Activated gamma-delta T cell (primary cell): ENCODE measurements around the gene ADGRF5.
"Not testable (repeated sequence)": the region's sequence is repeated elsewhere in the genome, so short reads cannot be mapped to it uniquely, and the experiment has no call there.

Source experiments
- DNase-seq: peaks from one replicate; lab custom pipeline; 2025; lab: John Stamatoyannopoulos, UW

The ADGRF5 gene

DNA sequence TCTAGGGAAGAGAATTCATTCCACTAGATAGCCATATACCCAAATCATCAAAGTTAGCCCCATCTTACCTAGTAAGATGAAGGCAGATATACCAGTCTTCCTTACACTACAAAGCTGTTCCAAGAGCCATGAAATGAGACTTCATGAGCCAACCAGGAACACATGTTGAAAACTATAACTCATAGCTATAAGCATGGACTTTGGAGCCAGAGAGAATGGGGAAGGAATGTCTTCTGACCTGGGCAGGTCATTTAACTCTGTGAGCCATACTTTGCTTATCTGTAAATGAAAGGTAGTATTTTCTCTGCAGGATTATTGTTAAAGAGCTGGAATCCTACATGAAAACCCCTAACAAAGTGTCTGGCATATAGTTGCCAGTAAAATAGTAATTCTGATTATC lies 27.3 kb downstream of the ADGRF5 start:
- DNase-seq: no peak

- no peak for DNase-seq
Measured at GRCh38 chr6:46893648-46894047, 28.1 kb downstream of the ADGRF5 start.

- no peak for DNase-seq
Measured at GRCh38 chr6:46891252-46891795, 30.4 kb downstream of the ADGRF5 start.

- DNase-seq: no peak
Measured at GRCh38 chr6:46888578-46888977, 33.2 kb downstream of the ADGRF5 start.

DNA sequence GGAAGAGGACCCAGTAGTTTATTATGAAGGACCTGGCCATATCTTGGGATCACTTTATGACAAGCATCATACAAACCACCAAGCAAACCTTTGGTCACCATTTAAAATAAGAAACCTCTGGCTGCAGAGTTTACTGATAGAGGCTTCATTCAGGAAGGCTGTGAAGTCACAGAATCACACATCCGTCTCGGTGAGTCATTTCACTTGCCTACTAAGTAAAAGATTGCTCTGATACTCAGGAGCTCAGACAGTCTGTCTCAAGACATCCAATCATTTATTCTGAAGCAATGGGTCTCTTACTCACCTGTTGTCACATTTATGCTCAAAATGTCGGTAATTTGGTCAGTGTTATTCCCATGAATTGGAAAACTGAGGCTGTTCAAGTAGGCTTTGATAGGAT lies 33.7 kb downstream of the ADGRF5 start:
- DNase-seq: no peak

GRCh38 chr6:46882645-46883044 lies 39.1 kb downstream of the ADGRF5 start:
- DNase-seq: no peak

DNA sequence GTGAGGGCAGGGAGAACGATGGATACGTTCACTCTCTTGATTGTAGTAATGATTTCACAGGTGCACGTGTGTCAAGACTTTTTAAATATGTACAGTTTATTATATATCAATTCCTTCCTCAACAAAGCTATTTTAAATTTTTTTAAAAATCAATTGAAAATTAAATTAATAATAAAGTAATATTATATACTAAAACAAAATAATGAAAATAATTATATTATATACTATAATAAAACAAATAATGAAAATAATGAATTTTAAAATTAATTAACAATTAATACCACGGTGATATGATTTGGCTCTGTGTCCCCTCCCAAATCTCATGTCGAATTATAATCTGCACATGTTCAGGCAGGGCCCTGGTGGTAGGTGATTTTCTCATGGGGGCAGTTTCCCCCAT lies 42.7 kb downstream of the ADGRF5 start:
- no peak for DNase-seq

- DNase-seq: no peak
Measured at GRCh38 chr6:46876126-46876525, 45.6 kb downstream of the ADGRF5 start.

DNA sequence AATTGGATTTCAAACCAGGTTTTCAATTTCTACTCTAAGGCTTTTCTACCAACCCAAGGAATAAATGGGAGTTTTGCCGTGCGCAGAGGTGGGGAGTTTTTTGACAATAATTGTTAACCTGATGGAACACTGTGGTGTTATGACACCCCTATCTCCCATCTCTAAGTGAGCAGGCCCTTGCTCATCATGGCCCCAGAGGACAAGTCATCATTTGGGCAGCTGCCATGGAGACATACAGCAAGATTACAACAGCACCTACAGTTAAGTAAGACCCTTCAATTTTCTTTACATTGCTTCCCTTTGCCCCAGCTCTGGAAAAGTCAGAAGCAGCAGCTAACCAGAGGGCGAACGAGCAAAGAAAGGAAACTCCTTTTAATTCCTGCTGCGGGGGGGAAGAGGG lies 54.3 kb downstream of the ADGRF5 start:
- DNase-seq: no peak

DNA sequence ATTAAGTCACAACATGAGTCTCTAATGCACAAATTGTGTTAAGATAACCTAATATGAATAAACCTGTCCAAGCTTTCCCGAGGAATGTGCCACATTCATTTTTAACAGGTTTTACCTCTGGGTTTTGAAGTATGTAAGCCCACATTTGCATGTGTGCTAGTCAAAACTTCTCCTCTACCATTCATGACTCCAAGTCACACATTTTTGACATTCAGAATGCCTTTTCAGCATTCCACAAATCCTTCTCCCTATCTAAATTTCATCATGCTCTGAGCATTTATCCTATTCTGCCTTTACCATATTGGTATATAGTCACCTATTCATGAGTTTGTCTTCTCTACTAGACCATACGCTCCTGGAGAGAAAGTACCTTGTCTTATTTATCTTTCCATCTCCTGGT lies 56.5 kb downstream of the ADGRF5 start:
- DNase-seq: no peak

GRCh38 chr6:46863791-46864190 lies 57.9 kb downstream of the ADGRF5 start:
- no peak for DNase-seq

GRCh38 chr6:46862381-46862780 lies 59.4 kb downstream of the ADGRF5 start:
- DNase-seq: no peak

- not testable (repeated sequence) for DNase-seq
Measured at GRCh38 chr6:46855966-46856365, 65.8 kb downstream of the ADGRF5 start.

GRCh38 chr6:46851576-46851975 lies 70.2 kb downstream of the ADGRF5 start:
- DNase-seq: not testable (repeated sequence)

- DNase-seq: no peak
Measured at GRCh38 chr6:46850792-46851191, 70.9 kb downstream of the ADGRF5 start.

DNA sequence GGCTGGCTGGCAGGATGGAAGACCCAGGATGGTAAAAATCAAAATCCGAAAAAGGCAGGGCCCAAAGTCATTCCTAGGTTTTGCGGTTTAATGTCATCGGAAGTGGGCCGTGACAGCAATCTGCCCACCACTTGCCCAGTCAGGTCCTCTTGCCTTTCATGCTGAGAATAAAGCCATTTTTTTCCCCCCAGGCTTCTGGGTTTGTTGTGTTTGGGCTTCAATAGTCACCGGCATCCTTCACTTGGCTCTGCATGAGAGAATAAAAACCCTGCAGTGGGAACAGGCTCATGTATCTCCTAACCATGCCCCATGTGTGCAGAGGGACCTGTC lies 72.4 kb downstream of the ADGRF5 start:
- no peak for DNase-seq

- DNase-seq: no peak
Measured at GRCh38 chr6:46848684-46849360, 72.9 kb downstream of the ADGRF5 start.

GRCh38 chr6:46845126-46845525 lies 76.6 kb downstream of the ADGRF5 start:
- DNase-seq: no peak

- DNase-seq: not testable (repeated sequence)
Measured at GRCh38 chr6:46842252-46842846, 79.4 kb downstream of the ADGRF5 start.

GRCh38 chr6:46838033-46838432 lies 83.7 kb downstream of the ADGRF5 start:
- no peak for DNase-seq

DNA sequence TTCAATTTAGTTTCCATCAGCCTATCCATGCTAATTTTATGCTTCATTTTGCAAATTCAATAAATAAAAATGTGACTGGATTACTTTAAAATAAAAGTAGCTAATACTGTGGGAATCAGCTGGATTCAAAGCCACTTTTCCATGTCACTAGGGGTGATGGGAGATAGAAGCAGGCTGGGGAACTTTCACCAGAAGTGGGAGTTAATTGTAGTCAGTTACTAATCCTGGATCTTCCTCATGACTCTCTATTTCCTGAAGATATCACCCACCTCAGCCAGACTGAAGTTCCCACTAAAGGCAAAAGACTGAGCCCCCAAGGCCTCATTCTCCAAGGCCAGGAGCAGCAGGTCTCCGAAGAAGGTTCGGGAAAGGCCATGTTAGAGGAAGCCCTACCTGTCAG lies 86.7 kb downstream of the ADGRF5 start:
- DNase-seq: not testable (repeated sequence)

GRCh38 chr6:46834257-46834916 lies 87.4 kb downstream of the ADGRF5 start:
- not testable (repeated sequence) for DNase-seq

- DNase-seq: no peak
Measured at GRCh38 chr6:46832816-46833215, 88.9 kb downstream of the ADGRF5 start.
